Epithelial cell of esophagus (primary cell): Measurements from ENCODE around the gene FSCN2.

ENCODE experiments used
- DNase-seq: peaks from one replicate; pipeline ENCODE4 v3.0.0; 2010; ENCODE audit warnings: low read depth
- H3K4me3 ChIP-seq: 2 replicates; pipeline ENCODE4 v1.5.1; 2011; ENCODE audit warnings: mild to moderate bottlenecking, low read length, control low read depth
- TF ChIP-seq, protein P1 (sequence below): IDR thresholded peaks from 2 replicates; pipeline ENCODE4 v1.5.1; 2011; ENCODE audit warnings: low read depth, mild to moderate bottlenecking, low read length, control low read depth, inconsistent platforms; ENCODE audit not compliant: insufficient read depth; ENCODE audit errors: missing control alignments

FSCN2 gene

DNA sequence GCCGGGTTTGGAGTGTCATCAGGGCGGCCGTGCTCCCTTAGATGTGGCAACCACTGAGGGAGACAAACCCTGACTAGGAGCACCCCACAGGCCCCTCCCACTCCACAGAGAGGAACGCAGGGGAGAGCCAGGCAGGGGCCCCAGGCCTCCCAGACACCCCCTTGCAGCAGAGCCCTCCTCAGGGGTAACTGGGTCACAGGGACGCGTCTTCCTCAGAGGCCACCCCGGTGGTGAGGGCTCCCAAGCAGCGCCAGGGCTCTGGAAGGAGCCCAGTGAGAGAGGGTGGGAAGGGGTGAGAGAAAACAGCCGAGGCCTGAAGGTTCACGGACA is 11.4 kb downstream of the FSCN2 start:
- no peak for DNase-seq
- no peak overlapping the region for H3K4me3 ChIP-seq

DNA sequence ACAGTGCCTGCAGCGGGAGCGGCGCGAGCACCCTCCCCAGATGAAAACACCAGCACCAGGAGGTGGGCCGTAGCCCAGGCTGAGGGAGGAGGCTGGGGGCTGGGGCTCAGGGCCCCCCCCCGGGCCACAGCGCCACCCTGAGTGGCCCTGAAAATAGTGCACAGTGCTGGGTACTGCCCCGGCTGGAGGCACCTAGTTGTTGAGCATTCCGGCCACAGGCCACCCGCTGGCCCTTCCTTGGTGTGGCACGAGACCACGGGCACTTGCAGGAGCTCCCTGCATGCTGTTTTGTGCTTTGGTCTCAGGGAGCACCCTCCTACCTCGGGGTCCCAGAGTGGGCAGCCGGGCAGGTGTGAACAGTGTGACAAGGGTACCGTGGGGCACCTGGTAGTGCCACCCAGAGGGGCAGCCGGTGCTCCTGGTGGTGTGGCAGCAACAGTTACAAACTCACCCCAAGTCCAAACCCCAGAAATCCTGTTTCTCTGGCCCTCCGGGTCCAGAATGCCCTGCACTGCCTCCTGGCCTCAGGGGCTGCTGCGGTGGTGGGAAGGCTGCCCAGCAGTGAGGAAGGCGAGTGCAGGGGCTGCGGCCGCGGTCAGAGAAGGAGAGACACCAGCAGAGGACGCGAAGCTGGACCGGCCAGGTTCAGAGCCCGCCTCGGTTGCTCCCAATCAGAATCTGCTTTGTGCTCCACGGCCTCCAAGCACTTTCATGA is 11.9 kb downstream of the FSCN2 start:
- no peak overlapping the region for H3K4me3 ChIP-seq
- no peak for DNase-seq
- TF ChIP-seq, protein P1, sequence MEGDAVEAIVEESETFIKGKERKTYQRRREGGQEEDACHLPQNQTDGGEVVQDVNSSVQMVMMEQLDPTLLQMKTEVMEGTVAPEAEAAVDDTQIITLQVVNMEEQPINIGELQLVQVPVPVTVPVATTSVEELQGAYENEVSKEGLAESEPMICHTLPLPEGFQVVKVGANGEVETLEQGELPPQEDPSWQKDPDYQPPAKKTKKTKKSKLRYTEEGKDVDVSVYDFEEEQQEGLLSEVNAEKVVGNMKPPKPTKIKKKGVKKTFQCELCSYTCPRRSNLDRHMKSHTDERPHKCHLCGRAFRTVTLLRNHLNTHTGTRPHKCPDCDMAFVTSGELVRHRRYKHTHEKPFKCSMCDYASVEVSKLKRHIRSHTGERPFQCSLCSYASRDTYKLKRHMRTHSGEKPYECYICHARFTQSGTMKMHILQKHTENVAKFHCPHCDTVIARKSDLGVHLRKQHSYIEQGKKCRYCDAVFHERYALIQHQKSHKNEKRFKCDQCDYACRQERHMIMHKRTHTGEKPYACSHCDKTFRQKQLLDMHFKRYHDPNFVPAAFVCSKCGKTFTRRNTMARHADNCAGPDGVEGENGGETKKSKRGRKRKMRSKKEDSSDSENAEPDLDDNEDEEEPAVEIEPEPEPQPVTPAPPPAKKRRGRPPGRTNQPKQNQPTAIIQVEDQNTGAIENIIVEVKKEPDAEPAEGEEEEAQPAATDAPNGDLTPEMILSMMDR, result no peak

More for the DNA sequence above, 11.4 kb downstream of the FSCN2 start:
- TF ChIP-seq, protein P1, result no peak

DNA sequence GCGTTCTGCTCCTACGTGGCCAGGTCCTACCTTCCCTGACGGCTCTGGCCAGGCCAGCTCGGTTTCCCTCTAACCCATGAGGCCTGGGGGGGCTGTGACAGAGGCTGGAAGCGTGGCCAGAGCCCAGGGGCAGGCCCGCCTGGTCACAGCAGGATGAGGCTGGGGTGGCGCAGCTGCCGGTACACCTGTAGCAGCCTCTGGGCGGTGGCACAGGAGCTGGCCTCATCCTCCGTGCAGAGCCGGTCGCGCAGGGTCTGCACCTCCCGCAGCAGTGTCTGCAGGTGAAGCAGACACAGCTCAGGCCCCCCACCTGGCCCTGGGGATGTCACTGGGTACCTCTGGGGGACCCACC is 12.5 kb downstream of the FSCN2 start:
- DNase-seq, result no peak
- no peak overlapping the region for H3K4me3 ChIP-seq
- TF ChIP-seq, protein P1, result no peak

DNA sequence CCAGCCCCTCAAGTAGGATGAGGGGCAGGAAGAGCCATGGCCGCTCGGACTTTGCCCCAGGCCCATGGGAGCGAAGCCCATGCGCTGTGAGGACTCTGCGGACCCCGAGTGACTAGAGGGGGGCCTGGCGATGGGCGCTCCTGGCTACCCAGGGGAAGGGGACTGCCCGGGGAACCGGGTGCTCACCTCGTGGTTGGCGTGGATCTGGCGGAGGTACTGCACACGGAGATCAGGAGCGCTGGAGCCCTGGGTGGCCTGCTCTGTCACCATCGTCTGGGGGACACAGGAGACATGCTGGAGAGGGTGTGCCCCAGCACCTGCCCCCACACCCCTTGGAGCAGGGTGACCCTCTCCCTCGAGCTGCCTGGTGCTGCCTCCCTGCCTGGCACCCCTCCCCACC is 12.9 kb downstream of the FSCN2 start:
- no peak overlapping the region for H3K4me3 ChIP-seq
- DNase-seq, result no peak
- TF ChIP-seq, protein P1, result no peak

DNA sequence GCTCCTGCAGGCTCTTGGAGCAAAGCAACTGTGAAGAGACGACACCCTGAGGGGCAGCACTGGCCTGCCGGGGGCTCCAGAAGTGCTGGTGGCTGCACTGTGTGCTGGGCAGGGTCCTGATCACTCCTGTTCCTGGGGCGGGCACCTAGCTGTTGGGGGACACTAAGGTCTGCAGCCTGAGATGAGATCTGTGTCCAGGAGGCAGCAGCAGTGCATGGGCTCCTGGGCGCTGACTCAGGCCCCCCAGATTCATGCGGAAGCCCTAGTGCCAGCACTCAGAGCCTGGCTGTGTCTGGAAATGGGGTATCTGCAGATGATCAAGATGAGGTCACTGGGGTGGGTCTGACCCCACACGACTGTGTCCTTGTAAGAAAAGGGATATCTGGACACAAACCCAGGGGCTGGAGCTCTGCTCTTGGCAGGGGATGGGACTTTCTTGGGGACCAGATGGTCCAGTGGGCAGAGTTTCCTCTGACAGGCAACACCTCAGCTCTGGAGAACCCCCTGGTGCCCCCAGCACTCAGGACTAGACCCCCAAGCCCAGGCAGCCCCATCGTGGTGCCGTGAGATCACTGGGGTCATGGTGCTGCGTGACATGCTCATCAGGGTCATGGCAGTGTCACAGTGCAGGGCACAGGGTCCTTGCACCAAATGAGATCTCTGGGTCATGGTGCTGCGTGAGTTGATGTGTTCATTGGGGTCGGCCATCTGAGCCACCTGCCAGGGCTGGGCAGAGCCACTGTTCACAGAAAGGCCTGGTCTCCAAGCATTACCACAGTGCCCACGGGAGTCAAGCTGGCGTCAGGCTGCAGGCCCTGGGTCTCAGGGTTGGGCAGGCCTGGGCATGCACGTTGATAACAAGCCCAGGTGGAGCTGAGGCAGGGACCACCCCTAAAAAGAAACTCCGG is 14.5 kb downstream of the FSCN2 start:
- TF ChIP-seq, protein P1, result no peak
- no peak overlapping the region for H3K4me3 ChIP-seq
- no peak for DNase-seq

DNA sequence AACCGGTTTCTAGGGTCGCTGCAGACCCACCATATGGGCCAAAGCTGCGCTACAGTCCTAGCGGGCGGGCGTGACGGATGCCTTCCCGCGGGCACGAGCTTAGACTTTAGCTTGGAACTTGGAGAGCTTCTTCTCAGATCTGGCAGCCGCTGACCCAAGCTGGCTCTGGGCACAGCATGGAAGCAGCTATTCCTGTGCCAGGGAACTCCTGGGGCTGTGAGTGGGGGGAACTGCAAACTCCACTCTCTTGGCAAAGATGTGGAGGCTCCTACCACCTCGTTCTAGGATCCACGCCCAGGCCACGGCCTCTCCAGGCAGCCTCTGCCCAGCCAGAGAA is 15.1 kb downstream of the FSCN2 start:
- no peak for DNase-seq
- H3K4me3 ChIP-seq, result no peak overlapping the region
- TF ChIP-seq, protein P1, result no peak
